Neuronal stem cell (in vitro differentiated cells): ENCODE measurements around the gene TMEM79.

Experiments
- DNase-seq: peaks from one replicate; pipeline ENCODE4 v3.0.0-alpha.2; 2013; ENCODE audit warnings: low spot score
- H2AFZ ChIP-seq: one replicate; pipeline ENCODE4 v1.6.1; 2013; ENCODE audit warnings: mild to moderate bottlenecking, low read length, inconsistent platforms
- H2AK5ac ChIP-seq: 2 replicates; pipeline ENCODE4 v1.6.1; 2013; ENCODE audit warnings: low read depth, mild to moderate bottlenecking, inconsistent platforms, low read length, moderate library complexity, mixed read lengths
- H2BK120ac ChIP-seq: 2 replicates; pipeline ENCODE4 v1.6.1; 2013; ENCODE audit warnings: low read depth, mild to moderate bottlenecking, inconsistent platforms, low read length, moderate library complexity, mixed read lengths
- H2BK12ac ChIP-seq: one replicate; pipeline ENCODE4 v1.6.1; 2013; ENCODE audit warnings: low read length, inconsistent platforms
- H2BK15ac ChIP-seq: 2 replicates; pipeline ENCODE4 v1.6.1; 2013; ENCODE audit warnings: mild to moderate bottlenecking, low read length, inconsistent platforms, mixed read lengths
- H2BK5ac ChIP-seq: one replicate; pipeline ENCODE4 v1.6.1; 2013; ENCODE audit warnings: inconsistent platforms, mild to moderate bottlenecking, low read length, moderate library complexity
- H3K14ac ChIP-seq: one replicate; pipeline ENCODE4 v1.6.1; 2013; ENCODE audit warnings: low read length, inconsistent platforms
- H3K18ac ChIP-seq: 2 replicates; pipeline ENCODE4 v1.6.1; 2013; ENCODE audit warnings: low read length, inconsistent platforms
- H3K23ac ChIP-seq: 2 replicates; pipeline ENCODE4 v1.6.1; 2013; ENCODE audit warnings: low read depth, mild to moderate bottlenecking, mixed read lengths, low read length, inconsistent platforms; ENCODE audit not compliant: poor library complexity
- H3K27ac ChIP-seq: replicated peaks from 3 replicates; pipeline ENCODE4 v1.5.1; 2013; ENCODE audit warnings: low read length, inconsistent platforms
- H3K27me3 ChIP-seq, 3 experiments: 2 replicates each; pipeline ENCODE4 v1.6.1; 2013; ENCODE audit warnings: low read length in 3 of 3, mild to moderate bottlenecking in 2 of 3, inconsistent platforms in 1 of 3, low read depth in 1 of 3, mixed read lengths in 1 of 3, moderate library complexity in 1 of 3; ENCODE audit not compliant: control insufficient read depth in 3 of 3, insufficient read depth in 3 of 3
- H3K36me3 ChIP-seq, 2 donors: replicated peaks in 1 of 2; 2 replicates each; pipeline ENCODE4 v1.6.1; 2013; ENCODE audit warnings: low read length in 2 of 2; ENCODE audit not compliant: control insufficient read depth in 2 of 2, insufficient read depth in 2 of 2
- H3K4ac ChIP-seq: 2 replicates; pipeline ENCODE4 v1.6.1; 2013; ENCODE audit warnings: inconsistent platforms, mild to moderate bottlenecking, low read length, moderate library complexity
- H3K4me1 ChIP-seq, 2 donors: 1 replicate in 1 of 2; 2 replicates in 1 of 2; pipeline ENCODE4 v1.6.1; 2013; ENCODE audit warnings: low read length in 2 of 2, low read depth in 1 of 2; ENCODE audit not compliant: control insufficient read depth in 2 of 2, insufficient read depth in 1 of 2
- H3K4me2 ChIP-seq: one replicate; pipeline ENCODE4 v1.6.1; 2013; ENCODE audit warnings: mild to moderate bottlenecking, low read length, inconsistent platforms; ENCODE audit not compliant: insufficient read depth, poor library complexity, severe bottlenecking
- H3K4me3 ChIP-seq, 2 donors: 2 replicates each; pipeline ENCODE4 v1.5.1; 2013; ENCODE audit warnings: low read length in 2 of 2, mild to moderate bottlenecking in 2 of 2, inconsistent platforms in 1 of 2, moderate library complexity in 1 of 2
- H3K79me1 ChIP-seq: one replicate; pipeline ENCODE4 v1.6.1; 2013; ENCODE audit warnings: low read depth, mild to moderate bottlenecking, inconsistent platforms, low read length, moderate library complexity
- H3K9ac ChIP-seq: one replicate; pipeline ENCODE4 v1.6.1; 2013; ENCODE audit warnings: mild to moderate bottlenecking, low read depth, low read length, inconsistent platforms; ENCODE audit not compliant: poor library complexity
- H3K9me3 ChIP-seq, 2 donors: replicated peaks in 1 of 2; 2 replicates each; pipeline versions ENCODE3 to v1.6.1; 2013; ENCODE audit warnings: low read length in 2 of 2, mild to moderate bottlenecking in 2 of 2, inconsistent platforms in 1 of 2, low read depth in 1 of 2, mixed read lengths in 1 of 2, moderate library complexity in 1 of 2; ENCODE audit not compliant: control insufficient read depth in 2 of 2, insufficient read depth in 1 of 2
- H4K8ac ChIP-seq: one replicate; pipeline ENCODE4 v1.6.1; 2013; ENCODE audit warnings: low read depth, mild to moderate bottlenecking, inconsistent platforms, low read length, moderate library complexity
- H4K91ac ChIP-seq: one replicate; pipeline ENCODE4 v1.6.1; 2013; ENCODE audit warnings: low read length, low read depth, mild to moderate bottlenecking, inconsistent platforms; ENCODE audit not compliant: poor library complexity
- WGBS, 2 donors: extraction: QIAGEN DNeasy Blood & Tissue Kit; methylation state at CpG; one replicate each; pipeline ENCODE4 v1.1.7; 2013; ENCODE audit warnings: missing lambda C conversion rate in 2 of 2, mixed read lengths in 1 of 2; ENCODE audit not compliant: insufficient read length in 2 of 2, insufficient replicate concordance in 1 of 2; ENCODE audit errors: extremely low coverage in 2 of 2; 5-methylcytosine and 5-hydroxymethylcytosine counted together

Gene TMEM79

GRCh38 chr1:156253634-156254033, 30.5 kb upstream of the TMEM79 start:
- Histone ChIP-seq H3K27ac (no peak overlapping the region), H3K27me3 (no peaks in the 10 kb centered on the region), H3K14ac (no peak overlapping the region), H2BK15ac (no peak overlapping the region), H3K4ac (no peak overlapping the region), H2BK5ac (no peak overlapping the region), H2BK12ac (no peak overlapping the region), H3K9me3 (no peaks in the 10 kb centered on the region), H3K4me3 (no peak overlapping the region), H3K18ac (no peak overlapping the region), H3K23ac (no peak overlapping the region), H4K8ac (no peak overlapping the region), H3K4me2 (no peak overlapping the region), H3K79me1 (no peaks in the 10 kb centered on the region), H2AK5ac (no peak overlapping the region), H3K36me3 (peaks cover 60 to 91% of the 10 kb centered on the region in 2 donors), H2BK120ac (no peak overlapping the region), H3K9ac (peak overlapping the region; percentile 22), H2AFZ (no peak overlapping the region), H3K4me1 (no peaks in the 10 kb centered on the region), H4K91ac (no peak overlapping the region)
- WGBS, 2 donors = no CpG with 5 or more reads among the region's 3 CpGs
- no peak for DNase-seq

- Histone ChIP-seq H3K79me1 (peaks cover 2% of the 10 kb centered on the region), H3K18ac (no peak overlapping the region), H3K27me3 (peaks cover 0 to 2% (median 0%) of the 10 kb centered on the region in 3 experiments), H2AFZ (no peak overlapping the region), H3K27ac (no peak overlapping the region), H3K9me3 (no peaks in the 10 kb centered on the region), H3K14ac (no peak overlapping the region), H2AK5ac (no peak overlapping the region), H3K4ac (no peak overlapping the region), H2BK15ac (no peak overlapping the region), H2BK12ac (no peak overlapping the region), H2BK120ac (no peak overlapping the region), H3K36me3 (peaks cover 58 to 88% of the 10 kb centered on the region in 2 donors), H3K23ac (no peak overlapping the region), H3K9ac (no peak overlapping the region), H3K4me3 (no peak overlapping the region), H4K91ac (no peak overlapping the region), H4K8ac (no peak overlapping the region), H2BK5ac (no peak overlapping the region), H3K4me1 (no peaks in the 10 kb centered on the region), H3K4me2 (no peak overlapping the region)
- no peak for DNase-seq
- no CpG with 5 or more reads among the region's 2 CpGs for WGBS, 2 donors
Measured at GRCh38 chr1:156257711-156258110, 26.4 kb upstream of the TMEM79 start.

DNA sequence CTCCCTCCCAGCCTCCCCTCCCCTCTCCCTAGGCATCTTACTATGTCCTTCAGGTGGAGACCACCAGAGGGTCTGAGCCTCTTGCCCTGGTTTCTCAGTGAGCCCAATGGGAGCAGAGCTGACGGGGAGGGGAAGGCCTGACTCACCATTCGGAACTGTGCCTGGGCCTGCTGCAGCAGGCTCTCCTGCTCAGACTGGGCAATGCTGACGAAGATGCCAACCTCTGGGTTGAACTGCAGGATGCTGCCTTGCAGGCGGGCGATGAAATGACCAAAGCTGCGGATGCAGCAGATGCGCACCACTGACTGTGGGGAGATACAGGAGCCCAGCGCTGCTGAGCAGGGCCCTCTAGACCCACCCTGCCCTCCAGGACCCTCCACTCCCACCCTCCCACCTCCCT, 25.3 kb upstream of the TMEM79 start:
- H3K9ac ChIP-seq = no peak overlapping the region
- H2AK5ac ChIP-seq = no peak overlapping the region
- WGBS, 2 donors = no CpG with 5 or more reads among the region's 8 CpGs
- no peak overlapping the region for H4K8ac ChIP-seq
- H3K36me3 ChIP-seq = peaks cover 55 to 88% of the 10 kb centered on the region in 2 donors
- no peak overlapping the region for H3K14ac ChIP-seq
- H3K27me3 ChIP-seq = peaks cover 0 to 2% (median 0%) of the 10 kb centered on the region in 3 experiments
- H2BK15ac ChIP-seq = no peak overlapping the region
- H2BK120ac ChIP-seq = no peak overlapping the region
- peaks cover 3% of the 10 kb centered on the region for H3K79me1 ChIP-seq
- no peak overlapping the region for H3K23ac ChIP-seq
- no peak overlapping the region for H3K4me3 ChIP-seq
- H2BK12ac ChIP-seq = no peak overlapping the region
- no peaks in the 10 kb centered on the region for H3K4me1 ChIP-seq
- no peak overlapping the region for H3K27ac ChIP-seq
- no peak overlapping the region for H2AFZ ChIP-seq
- no peak overlapping the region for H3K4ac ChIP-seq
- H3K4me2 ChIP-seq = no peak overlapping the region
- no peak for DNase-seq
- no peak overlapping the region for H3K18ac ChIP-seq
- H4K91ac ChIP-seq = no peak overlapping the region
- H2BK5ac ChIP-seq = no peak overlapping the region
- no peaks in the 10 kb centered on the region for H3K9me3 ChIP-seq

- no peak overlapping the region for H3K4me2 ChIP-seq
- no peak overlapping the region for H3K14ac ChIP-seq
- no peak overlapping the region for H3K27ac ChIP-seq
- H3K23ac ChIP-seq = no peak overlapping the region
- peaks cover 3% of the 10 kb centered on the region for H3K79me1 ChIP-seq
- no peak overlapping the region for H3K4ac ChIP-seq
- no peak overlapping the region for H3K4me3 ChIP-seq
- H2BK12ac ChIP-seq = no peak overlapping the region
- no peak overlapping the region for H3K18ac ChIP-seq
- peaks cover 55 to 88% of the 10 kb centered on the region in 2 donors for H3K36me3 ChIP-seq
- no peak overlapping the region for H2AFZ ChIP-seq
- H2BK5ac ChIP-seq = no peak overlapping the region
- H4K8ac ChIP-seq = no peak overlapping the region
- H3K27me3 ChIP-seq = peaks cover 0 to 2% (median 0%) of the 10 kb centered on the region in 3 experiments
- no peak overlapping the region for H3K9ac ChIP-seq
- no peak overlapping the region for H2BK15ac ChIP-seq
- H2AK5ac ChIP-seq = no peak overlapping the region
- H2BK120ac ChIP-seq = no peak overlapping the region
- no peak for DNase-seq
- no peaks in the 10 kb centered on the region for H3K9me3 ChIP-seq
- H3K4me1 ChIP-seq = no peaks in the 10 kb centered on the region
- H4K91ac ChIP-seq = no peak overlapping the region
- no CpG with 5 or more reads among the region's 3 CpGs for WGBS, 2 donors
Measured at GRCh38 chr1:156259805-156260204, 24.3 kb upstream of the TMEM79 start.
